T-helper 2 cell treated with Interferon-gamma antibody and Interleukin-4, amounts not matched to agents 5 μg/mL and 100 μg/mL, for 36 hours (primary cell): ENCODE measurements around the gene CPA3.

ENCODE experiments used
- DNase-seq: peaks from one replicate; pipeline ENCODE4 v3.0.0; 2021; ENCODE audit warnings: low spot score
- H3K27ac Mint-ChIP-seq: one replicate; pipeline ENCODE4 v1.8.0; 2021; ENCODE audit warnings: mild to moderate bottlenecking, mixed read lengths
- H3K27me3 Mint-ChIP-seq: one replicate; pipeline ENCODE4 v1.8.0; 2021; ENCODE audit warnings: low read depth, mixed read lengths
- H3K36me3 Mint-ChIP-seq: one replicate; pipeline ENCODE4 v1.8.0; 2021; ENCODE audit warnings: low read depth, mixed read lengths
- H3K4me1 Mint-ChIP-seq: one replicate; pipeline ENCODE4 v1.8.0; 2021; ENCODE audit warnings: low read depth, mixed read lengths
- H3K4me3 Mint-ChIP-seq: one replicate; pipeline ENCODE4 v1.8.0; 2022; ENCODE audit warnings: mild to moderate bottlenecking, moderate library complexity, mixed read lengths
- H3K9me3 Mint-ChIP-seq: one replicate; pipeline ENCODE4 v1.8.0; 2021; ENCODE audit warnings: mixed read lengths

The CPA3 gene

DNA sequence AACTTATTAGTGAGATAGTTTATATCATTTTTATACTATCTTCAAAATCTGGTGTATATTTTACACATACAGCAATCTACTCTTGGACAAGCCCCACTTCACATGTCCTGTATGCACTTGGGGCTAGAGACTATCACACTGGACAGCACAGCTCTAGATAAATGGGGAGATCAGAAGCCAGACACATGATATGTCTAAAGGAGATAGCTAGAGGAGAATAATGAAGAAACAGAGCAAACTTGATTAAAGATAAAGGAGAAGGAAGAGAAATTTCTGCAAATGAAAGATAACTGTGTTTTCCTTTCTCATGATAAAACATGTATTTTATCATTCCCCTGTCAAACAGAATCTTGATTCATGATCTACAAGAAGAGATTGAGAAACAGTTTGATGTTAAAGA is 13.0 kb downstream of the CPA3 start:
- H3K36me3 Mint-ChIP-seq = no peaks in the 10 kb centered on the region
- DNase-seq = no peak
- H3K27me3 Mint-ChIP-seq = peaks cover 6% of the 10 kb centered on the region
- no peak overlapping the region for H3K4me3 Mint-ChIP-seq
- no peak overlapping the region for H3K27ac Mint-ChIP-seq
- no peaks in the 10 kb centered on the region for H3K4me1 Mint-ChIP-seq
- no peaks in the 10 kb centered on the region for H3K9me3 Mint-ChIP-seq

DNA sequence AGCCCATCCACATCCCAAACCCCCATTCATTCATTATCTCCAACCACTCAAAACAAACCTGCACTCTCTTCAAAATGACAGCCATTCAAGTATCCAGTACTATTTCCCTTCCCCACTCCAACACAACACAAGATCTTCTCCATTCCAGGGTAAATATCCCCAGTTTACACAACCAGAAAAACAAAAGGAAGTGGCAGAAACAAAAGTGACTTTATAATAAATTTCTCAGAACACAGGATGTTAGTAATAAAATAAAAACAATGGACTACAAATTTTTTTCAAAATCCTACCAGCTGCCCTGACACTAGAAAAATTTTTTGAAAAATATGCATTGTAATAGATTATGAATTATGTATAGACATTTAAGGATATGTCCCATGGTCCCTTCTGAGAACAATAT is 14.2 kb downstream of the CPA3 start:
- no peak for DNase-seq
- Mint-ChIP-seq H3K4me1 (no peaks in the 10 kb centered on the region), H3K27me3 (peaks cover 6% of the 10 kb centered on the region), H3K9me3 (no peaks in the 10 kb centered on the region), H3K4me3 (no peak overlapping the region), H3K27ac (no peak overlapping the region), H3K36me3 (no peaks in the 10 kb centered on the region)

DNA sequence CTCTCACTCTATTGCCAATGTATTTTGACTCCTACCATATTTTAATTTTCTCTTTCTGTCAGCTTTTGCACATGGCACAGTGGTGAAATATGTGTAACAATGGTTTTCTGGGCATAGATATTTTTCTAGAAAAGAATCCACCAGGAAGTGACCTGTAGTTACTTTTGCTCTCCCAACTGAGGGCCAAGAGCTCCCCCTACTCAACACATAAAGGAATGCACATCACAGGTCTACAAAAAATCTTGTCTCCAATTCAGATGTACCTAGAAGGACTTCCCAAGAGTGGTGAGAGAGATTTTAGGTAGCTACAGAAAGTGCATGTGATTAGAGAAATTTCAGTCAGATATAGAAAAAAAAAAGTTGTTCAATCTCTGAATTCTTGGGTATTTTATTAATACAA is 15.6 kb downstream of the CPA3 start:
- H3K36me3 Mint-ChIP-seq = no peaks in the 10 kb centered on the region
- no peak overlapping the region for H3K4me3 Mint-ChIP-seq
- H3K27ac Mint-ChIP-seq = no peak overlapping the region
- no peak for DNase-seq
- H3K27me3 Mint-ChIP-seq = peaks cover 6% of the 10 kb centered on the region
- H3K4me1 Mint-ChIP-seq = no peaks in the 10 kb centered on the region
- H3K9me3 Mint-ChIP-seq = no peaks in the 10 kb centered on the region

- no peak overlapping the region for H3K27ac Mint-ChIP-seq
- H3K27me3 Mint-ChIP-seq = peaks cover 6% of the 10 kb centered on the region
- no peak overlapping the region for H3K4me3 Mint-ChIP-seq
- H3K9me3 Mint-ChIP-seq = no peaks in the 10 kb centered on the region
- H3K4me1 Mint-ChIP-seq = no peaks in the 10 kb centered on the region
- H3K36me3 Mint-ChIP-seq = no peaks in the 10 kb centered on the region
- no peak for DNase-seq
These were observed 16.2 kb downstream of the CPA3 start for GRCh38 chr3:148881286-148881685.

DNA sequence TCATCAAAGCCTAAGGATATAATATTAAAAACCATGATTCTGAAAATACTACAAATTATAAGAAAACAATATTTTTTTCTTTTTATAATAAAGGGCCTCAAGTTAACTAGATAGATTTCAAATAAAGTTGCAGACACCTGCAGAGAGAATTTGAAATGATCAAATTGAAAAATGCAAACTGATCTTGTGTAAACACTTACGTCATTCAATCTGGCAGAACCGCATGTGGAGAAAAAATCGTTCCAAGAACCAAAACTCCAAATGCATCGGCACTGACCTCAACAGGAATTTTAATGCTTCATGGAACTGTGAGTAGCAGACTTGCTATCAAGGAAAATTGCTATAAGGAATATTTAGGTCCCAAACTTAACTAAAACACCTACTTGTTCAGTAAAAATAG is 17.2 kb downstream of the CPA3 start:
- Mint-ChIP-seq H3K27me3 (peaks cover 6% of the 10 kb centered on the region), H3K4me3 (no peak overlapping the region), H3K4me1 (no peaks in the 10 kb centered on the region), H3K36me3 (no peaks in the 10 kb centered on the region), H3K27ac (no peak overlapping the region), H3K9me3 (no peaks in the 10 kb centered on the region)
- no peak for DNase-seq

GRCh38 chr3:148883163-148883562 is 18.1 kb downstream of the CPA3 start:
- Mint-ChIP-seq H3K27me3 (peaks cover 4% of the 10 kb centered on the region), H3K4me3 (no peak overlapping the region), H3K36me3 (no peaks in the 10 kb centered on the region), H3K4me1 (no peaks in the 10 kb centered on the region), H3K9me3 (no peaks in the 10 kb centered on the region), H3K27ac (no peak overlapping the region)
- DNase-seq = no peak

DNA sequence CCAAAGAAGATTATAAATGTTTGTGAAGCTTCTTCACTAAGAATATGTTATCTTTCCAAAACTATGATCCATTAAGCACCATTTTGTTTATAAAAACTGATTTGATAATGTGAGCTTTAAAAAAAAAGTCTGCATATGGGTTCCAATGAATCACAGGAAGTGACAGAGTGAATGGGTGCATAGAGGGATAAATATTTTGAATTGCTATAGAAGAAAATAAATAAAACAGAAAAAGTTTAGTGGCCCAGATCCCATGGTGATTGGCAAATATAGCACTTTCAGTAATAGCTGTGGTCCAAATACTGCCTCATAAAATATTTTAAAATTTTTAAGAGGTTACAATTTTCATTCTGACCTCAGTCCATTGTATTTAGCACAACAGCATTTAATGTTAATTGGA is 19.2 kb downstream of the CPA3 start:
- Mint-ChIP-seq H3K4me1 (no peaks in the 10 kb centered on the region), H3K9me3 (no peaks in the 10 kb centered on the region), H3K27me3 (peaks cover under 1% of the 10 kb centered on the region), H3K4me3 (no peak overlapping the region), H3K27ac (no peak overlapping the region), H3K36me3 (no peaks in the 10 kb centered on the region)
- DNase-seq = no peak

DNA sequence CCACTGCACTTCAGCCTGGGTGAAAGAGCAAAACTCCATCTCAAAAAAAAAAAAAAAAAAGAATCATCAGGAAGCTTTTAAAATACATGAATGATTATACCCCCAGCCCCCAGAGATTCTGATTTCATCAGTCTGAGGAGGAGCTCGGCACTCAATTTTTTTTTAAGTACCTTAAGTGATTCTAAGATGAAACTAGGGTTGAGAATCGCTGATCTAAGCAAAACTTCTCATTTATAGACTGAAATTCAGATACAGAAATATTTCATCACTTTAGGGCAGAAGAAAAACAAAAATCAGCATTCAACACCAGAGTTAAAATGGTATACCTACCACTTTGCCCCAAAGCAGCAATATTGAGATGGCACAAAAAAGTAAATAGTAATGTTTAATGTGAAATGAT is 24.7 kb downstream of the CPA3 start:
- H3K27ac Mint-ChIP-seq = no peak overlapping the region
- no peaks in the 10 kb centered on the region for H3K36me3 Mint-ChIP-seq
- H3K4me1 Mint-ChIP-seq = no peaks in the 10 kb centered on the region

DNA sequence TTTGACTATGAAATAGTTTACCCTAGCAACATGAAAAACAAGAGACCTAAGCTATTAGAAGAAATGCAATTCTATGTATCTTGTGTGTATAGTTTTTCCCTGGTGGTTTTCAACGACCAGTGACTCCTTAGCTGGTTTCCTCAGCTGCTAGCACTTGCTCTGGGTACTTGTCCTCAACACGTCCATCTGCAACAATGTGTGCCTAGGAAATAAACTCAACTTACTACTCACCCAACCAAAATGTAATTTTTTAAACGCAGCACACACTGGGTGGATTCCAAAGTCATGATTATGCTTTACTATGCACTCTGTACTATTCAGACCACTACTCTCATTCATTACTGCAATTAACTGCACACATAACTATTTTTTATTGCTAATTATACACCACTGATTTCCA is 31.0 kb downstream of the CPA3 start:
- Mint-ChIP-seq H3K27me3 (peaks cover 6% of the 10 kb centered on the region), H3K4me3 (no peak overlapping the region), H3K36me3 (no peaks in the 10 kb centered on the region), H3K9me3 (no peaks in the 10 kb centered on the region), H3K27ac (no peak overlapping the region), H3K4me1 (no peaks in the 10 kb centered on the region)
- DNase-seq = no peak

More for the DNA sequence above, 24.7 kb downstream of the CPA3 start:
- Mint-ChIP-seq H3K9me3 (no peaks in the 10 kb centered on the region), H3K4me3 (no peak overlapping the region), H3K27me3 (no peaks in the 10 kb centered on the region)
- DNase-seq = no peak

DNA sequence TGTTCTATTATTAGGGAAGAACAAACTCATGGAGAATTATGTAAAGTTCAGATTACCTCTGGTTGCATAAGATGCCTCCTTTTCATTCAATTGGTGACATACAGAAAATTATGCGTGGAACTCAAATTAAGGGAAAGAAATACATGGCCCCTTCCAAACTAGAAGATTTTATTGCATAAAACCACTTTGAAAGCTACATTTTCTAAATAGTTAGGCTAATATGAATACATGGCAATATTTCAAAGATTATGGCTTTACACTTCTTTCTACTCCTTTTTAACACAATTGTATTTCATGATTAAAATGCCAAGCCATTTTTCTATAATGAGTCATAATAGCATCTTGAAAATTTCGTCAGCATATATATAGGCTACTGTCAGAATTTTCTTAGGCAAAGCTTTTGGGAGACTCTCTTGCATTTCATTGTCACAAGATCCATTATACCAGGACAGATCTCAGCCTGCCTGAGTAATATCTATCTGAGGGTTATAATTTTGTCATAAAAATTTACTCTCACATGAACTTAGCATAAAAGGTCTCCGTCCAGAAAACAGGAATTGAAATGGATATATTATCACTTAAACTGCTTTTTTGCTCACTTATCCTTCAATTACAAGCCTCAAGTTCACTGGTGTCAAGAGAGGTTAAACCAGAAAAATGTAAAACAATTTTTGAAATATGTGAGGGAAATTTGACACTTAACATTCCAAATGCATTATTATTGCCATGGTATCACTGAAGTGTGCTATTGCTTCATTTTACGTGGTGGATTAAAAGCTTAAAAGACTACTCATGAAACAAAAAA is 37.1 kb downstream of the CPA3 start:
- Mint-ChIP-seq H3K27me3 (no peaks in the 10 kb centered on the region), H3K4me1 (no peaks in the 10 kb centered on the region), H3K36me3 (no peaks in the 10 kb centered on the region), H3K4me3 (no peak overlapping the region), H3K27ac (no peak overlapping the region), H3K9me3 (no peaks in the 10 kb centered on the region)
- no peak for DNase-seq

- DNase-seq = no peak
- Mint-ChIP-seq H3K4me3 (no peak overlapping the region), H3K27ac (no peak overlapping the region), H3K36me3 (no peaks in the 10 kb centered on the region), H3K9me3 (no peaks in the 10 kb centered on the region), H3K4me1 (no peaks in the 10 kb centered on the region), H3K27me3 (no peaks in the 10 kb centered on the region)
These were observed 37.9 kb downstream of the CPA3 start for GRCh38 chr3:148903022-148903442.

GRCh38 chr3:148903941-148904340 is 38.8 kb downstream of the CPA3 start:
- no peak overlapping the region for H3K27ac Mint-ChIP-seq
- no peak for DNase-seq
- no peaks in the 10 kb centered on the region for H3K36me3 Mint-ChIP-seq
- no peaks in the 10 kb centered on the region for H3K9me3 Mint-ChIP-seq
- H3K4me1 Mint-ChIP-seq = no peaks in the 10 kb centered on the region
- H3K4me3 Mint-ChIP-seq = no peak overlapping the region
- H3K27me3 Mint-ChIP-seq = no peaks in the 10 kb centered on the region

DNA sequence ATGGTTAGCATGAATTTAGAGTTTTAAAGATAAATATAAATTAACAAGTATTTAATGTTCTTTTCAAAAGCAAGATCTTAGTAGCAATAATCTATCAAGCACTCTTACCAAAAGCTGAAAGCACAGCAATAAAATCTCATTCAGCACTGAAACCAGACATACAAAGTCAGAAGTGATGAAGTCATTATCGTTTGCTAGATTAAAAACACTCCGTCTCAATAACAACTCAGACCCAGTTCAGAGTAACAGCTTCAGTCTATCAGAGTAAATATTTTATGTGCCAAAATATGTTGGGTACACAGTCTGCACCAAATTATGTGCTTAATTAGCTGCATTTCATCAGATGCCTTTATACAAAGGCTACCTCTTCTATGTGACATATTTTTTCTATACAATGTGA is 41.6 kb downstream of the CPA3 start:
- no peak overlapping the region for H3K27ac Mint-ChIP-seq
- H3K36me3 Mint-ChIP-seq = no peaks in the 10 kb centered on the region
- H3K27me3 Mint-ChIP-seq = no peaks in the 10 kb centered on the region
- H3K4me1 Mint-ChIP-seq = no peaks in the 10 kb centered on the region
- H3K4me3 Mint-ChIP-seq = no peak overlapping the region
- no peaks in the 10 kb centered on the region for H3K9me3 Mint-ChIP-seq
- no peak for DNase-seq

DNA sequence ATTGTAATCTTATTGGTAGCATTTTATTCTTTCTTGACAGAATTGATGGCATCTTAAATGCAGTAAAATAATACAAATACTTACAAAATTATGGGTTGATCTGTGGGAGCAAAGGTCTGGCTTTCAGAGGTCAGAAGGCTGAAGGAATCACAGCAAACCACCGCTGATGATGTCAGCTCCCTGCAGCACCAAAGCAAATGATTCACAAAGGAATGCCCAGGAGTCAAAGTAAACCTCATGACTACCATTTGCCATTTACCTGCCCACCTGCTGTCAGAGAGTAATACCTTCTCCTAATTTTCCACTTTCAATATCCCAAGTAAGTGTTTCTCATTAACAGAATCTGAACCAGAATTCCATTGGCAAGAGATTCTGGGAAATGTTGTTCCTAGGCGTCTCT is 46.1 kb downstream of the CPA3 start:
- Mint-ChIP-seq H3K4me1 (no peaks in the 10 kb centered on the region), H3K27me3 (no peaks in the 10 kb centered on the region), H3K27ac (no peak overlapping the region), H3K36me3 (no peaks in the 10 kb centered on the region), H3K9me3 (no peaks in the 10 kb centered on the region), H3K4me3 (no peak overlapping the region)
- DNase-seq = no peak

DNA sequence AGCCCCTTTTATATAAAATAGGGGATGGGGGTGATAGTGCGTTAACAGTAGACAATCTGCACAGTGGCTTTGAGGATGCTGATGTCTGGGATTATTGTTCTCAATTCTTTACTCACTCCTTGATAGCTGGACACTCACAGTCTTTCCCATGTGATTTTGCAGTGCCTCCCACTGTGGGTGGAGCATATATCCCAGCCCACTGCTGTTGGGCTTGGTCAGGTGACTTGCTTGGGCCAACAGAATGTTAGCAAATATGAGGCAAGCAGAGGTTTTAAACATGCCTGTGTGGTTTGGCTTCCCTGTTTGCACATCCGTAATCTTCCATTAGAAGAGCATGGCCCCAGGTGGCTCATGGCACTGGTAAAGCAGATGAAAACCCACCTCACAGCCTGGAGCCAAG is 46.5 kb downstream of the CPA3 start:
- H3K4me3 Mint-ChIP-seq = no peak overlapping the region
- no peaks in the 10 kb centered on the region for H3K9me3 Mint-ChIP-seq
- no peak overlapping the region for H3K27ac Mint-ChIP-seq
- H3K27me3 Mint-ChIP-seq = no peaks in the 10 kb centered on the region
- no peak for DNase-seq
- no peaks in the 10 kb centered on the region for H3K4me1 Mint-ChIP-seq
- no peaks in the 10 kb centered on the region for H3K36me3 Mint-ChIP-seq
